Measurements from ENCODE around the gene SOHLH2.

Gene SOHLH2

GRCh38 chr13:36217456-36217855 lies 3.1 kb upstream of the SOHLH2 start:
- no peaks in the 10 kb centered on the region for H3K36me3 ChIP-seq (ENCODE audit: insufficient read depth, low read length)
- DNase-seq (no peak), ATAC-seq (ENCODE audit: insufficient read depth, low read depth) (no peak)
- H3K4me2 ChIP-seq (ENCODE audit: insufficient read depth, low read length) = no peak overlapping the region
- H3K9me3 ChIP-seq (ENCODE audit: insufficient read depth, low read length, severe bottlenecking) = no peaks in the 10 kb centered on the region
- no peak overlapping the region for H3K9ac ChIP-seq (ENCODE audit: low read depth, low read length)
- no peak overlapping the region for H2AFZ ChIP-seq (ENCODE audit: low read depth, low read length)
- H3K4me3 ChIP-seq (ENCODE audit: low read depth in 1 of 2, low read length in 2 of 2) = no peak overlapping the region
- H3K27ac ChIP-seq (ENCODE audit: low read length) = no peak overlapping the region
- no peaks in the 10 kb centered on the region for H3K4me1 ChIP-seq (ENCODE audit: insufficient read depth, low read length)
- H4K20me1 ChIP-seq (ENCODE audit: insufficient read depth, low read length) = no peaks in the 10 kb centered on the region
- no peak for TF ChIP-seq EZH2 (IDR thresholded peaks at IDR 0.05; ENCODE audit: borderline replicate concordance, low read depth, low read length, severe bottlenecking)
- TF ChIP-seq CTCF (IDR thresholded peaks at IDR 0.05; ENCODE audit: borderline replicate concordance, extremely low read depth, low read length, poor library complexity, severe bottlenecking) = no peak
- H3K27me3 ChIP-seq (ENCODE audit: insufficient read depth, low read length, poor library complexity) = no peaks in the 10 kb centered on the region
- H3K79me2 ChIP-seq (ENCODE audit: insufficient read depth, low read length) = no peaks in the 10 kb centered on the region

GRCh38 chr13:36212789-36213188 lies 1.6 kb downstream of the SOHLH2 start:
- Histone ChIP-seq H3K4me2 (ENCODE audit: insufficient read depth, low read length) (no peak overlapping the region), H3K9ac (ENCODE audit: low read depth, low read length) (no peak overlapping the region), H4K20me1 (ENCODE audit: insufficient read depth, low read length) (no peaks in the 10 kb centered on the region), H3K4me3 (ENCODE audit: low read depth in 1 of 2, low read length in 2 of 2) (no peak overlapping the region), H3K79me2 (ENCODE audit: insufficient read depth, low read length) (no peaks in the 10 kb centered on the region), H3K27me3 (ENCODE audit: insufficient read depth, low read length, poor library complexity) (no peaks in the 10 kb centered on the region), H3K9me3 (ENCODE audit: insufficient read depth, low read length, severe bottlenecking) (no peaks in the 10 kb centered on the region), H3K36me3 (ENCODE audit: insufficient read depth, low read length) (no peaks in the 10 kb centered on the region), H3K4me1 (ENCODE audit: insufficient read depth, low read length) (no peaks in the 10 kb centered on the region), H2AFZ (ENCODE audit: low read depth, low read length) (no peak overlapping the region), H3K27ac (ENCODE audit: low read length) (no peak overlapping the region)
- no peak for DNase-seq
- TF ChIP-seq CTCF (IDR thresholded peaks at IDR 0.05; ENCODE audit: borderline replicate concordance, extremely low read depth, low read length, poor library complexity, severe bottlenecking) (no peak), EZH2 (IDR thresholded peaks at IDR 0.05; ENCODE audit: borderline replicate concordance, low read depth, low read length, severe bottlenecking) (no peak)
- no peak for ATAC-seq (ENCODE audit: insufficient read depth, low read depth)

GRCh38 chr13:36211567-36211966 lies 2.8 kb downstream of the SOHLH2 start:
- Histone ChIP-seq H2AFZ (ENCODE audit: low read depth, low read length) (no peak overlapping the region), H3K4me2 (ENCODE audit: insufficient read depth, low read length) (no peak overlapping the region), H3K9ac (ENCODE audit: low read depth, low read length) (no peak overlapping the region), H3K27ac (ENCODE audit: low read length) (no peak overlapping the region), H4K20me1 (ENCODE audit: insufficient read depth, low read length) (no peaks in the 10 kb centered on the region), H3K79me2 (ENCODE audit: insufficient read depth, low read length) (no peaks in the 10 kb centered on the region), H3K36me3 (ENCODE audit: insufficient read depth, low read length) (no peaks in the 10 kb centered on the region), H3K4me3 (ENCODE audit: low read depth in 1 of 2, low read length in 2 of 2) (no peak overlapping the region), H3K9me3 (ENCODE audit: insufficient read depth, low read length, severe bottlenecking) (no peaks in the 10 kb centered on the region), H3K4me1 (ENCODE audit: insufficient read depth, low read length) (no peaks in the 10 kb centered on the region), H3K27me3 (ENCODE audit: insufficient read depth, low read length, poor library complexity) (no peaks in the 10 kb centered on the region)
- ATAC-seq (ENCODE audit: insufficient read depth, low read depth) = no peak
- DNase-seq = no peak
- TF ChIP-seq CTCF (IDR thresholded peaks at IDR 0.05; ENCODE audit: borderline replicate concordance, extremely low read depth, low read length, poor library complexity, severe bottlenecking) (no peak), EZH2 (IDR thresholded peaks at IDR 0.05; ENCODE audit: borderline replicate concordance, low read depth, low read length, severe bottlenecking) (no peak)

- no peak for TF ChIP-seq CTCF (IDR thresholded peaks at IDR 0.05; ENCODE audit: borderline replicate concordance, extremely low read depth, low read length, poor library complexity, severe bottlenecking)
- no peak for TF ChIP-seq EZH2 (IDR thresholded peaks at IDR 0.05; ENCODE audit: borderline replicate concordance, low read depth, low read length, severe bottlenecking)
- no peaks in the 10 kb centered on the region for H3K4me1 ChIP-seq (ENCODE audit: insufficient read depth, low read length)
- no peaks in the 10 kb centered on the region for H3K9me3 ChIP-seq (ENCODE audit: insufficient read depth, low read length, severe bottlenecking)
- H3K27ac ChIP-seq (ENCODE audit: low read length) = no peak overlapping the region
- no peaks in the 10 kb centered on the region for H3K36me3 ChIP-seq (ENCODE audit: insufficient read depth, low read length)
- ATAC-seq (ENCODE audit: insufficient read depth, low read depth) = no peak
- no peak overlapping the region for H2AFZ ChIP-seq (ENCODE audit: low read depth, low read length)
- no peak for DNase-seq
- no peak overlapping the region for H3K4me3 ChIP-seq (ENCODE audit: low read depth in 1 of 2, low read length in 2 of 2)
- H3K9ac ChIP-seq (ENCODE audit: low read depth, low read length) = no peak overlapping the region
- H3K27me3 ChIP-seq (ENCODE audit: insufficient read depth, low read length, poor library complexity) = no peaks in the 10 kb centered on the region
- H4K20me1 ChIP-seq (ENCODE audit: insufficient read depth, low read length) = no peaks in the 10 kb centered on the region
- no peaks in the 10 kb centered on the region for H3K79me2 ChIP-seq (ENCODE audit: insufficient read depth, low read length)
- H3K4me2 ChIP-seq (ENCODE audit: insufficient read depth, low read length) = no peak overlapping the region
Measured at GRCh38 chr13:36210738-36211137, 3.6 kb downstream of the SOHLH2 start.

All from DND-41 (cell line).